Endothelial cell of umbilical vein (primary cell): ENCODE measurements around the gene GALNT1. TPM values are rescaled to one million over a fixed set of nuclear protein-coding genes. Genes with fewer than 3 reads are reported as not detected.

ENCODE experiments used
- BruUV-seq: library from RNA; stranded (reverse); fragments of 400-500 nt; replicated peaks from 2 replicates; lab custom pipeline; 2021; lab: Mats Ljungman, UMichigan
- CTCF ChIA-PET: fragments of 300-600, 350-600 bp; sonication (Branson Sonifier 250); formaldehyde crosslinking; loops from one replicate; lab custom pipeline; 2021; ENCODE audit warnings: antibody characterized with exemption, inconsistent platforms; lab: Charles Lee
- POLR2A ChIA-PET: fragments of 300-600, 350-600 bp; sonication (Branson Sonifier 250); formaldehyde crosslinking; loops from one replicate; lab custom pipeline; 2021; ENCODE audit warnings: antibody characterized with exemption, inconsistent platforms; lab: Charles Lee
- DNase-seq: peaks from one replicate; pipeline ENCODE4 v3.0.0-alpha.2; 2011; ENCODE audit warnings: low read depth, low spot score
- FAIRE-seq: peaks from 2 replicates; lab custom pipeline; 2011; peaks lifted over from hg19 to GRCh38; lab: Jason Lieb, UNC
- H2AFZ ChIP-seq: 2 replicates; pipeline ENCODE4 v1.6.0; 2012; ENCODE audit warnings: low read depth, low read length, control low read depth, inconsistent platforms
- H3K27ac ChIP-seq: 2 replicates; pipeline ENCODE4 v1.5.1; 2011; ENCODE audit warnings: low read depth, mild to moderate bottlenecking, control low read depth, low read length, moderate library complexity; ENCODE audit not compliant: insufficient read depth
- H3K27me3 ChIP-seq, 2 experiments: 2 replicates each; pipeline versions ENCODE4 v1.6.0 to v1.6.1; 2011; ENCODE audit warnings: low read length in 2 of 2, mixed read lengths in 1 of 2; ENCODE audit not compliant: control insufficient read depth in 2 of 2, insufficient read depth in 2 of 2
- H3K36me3 ChIP-seq, 2 experiments: 2 replicates in 1 of 2; 3 replicates in 1 of 2; pipeline ENCODE4 v1.5.1; 2011; ENCODE audit warnings: low read length in 2 of 2, mild to moderate bottlenecking in 1 of 2, moderate library complexity in 1 of 2; ENCODE audit not compliant: control insufficient read depth in 2 of 2, insufficient read depth in 2 of 2; ENCODE audit errors: extremely low read depth in 1 of 2
- H3K4me1 ChIP-seq: 3 replicates; pipeline ENCODE4 v1.5.1; 2011; ENCODE audit warnings: mild to moderate bottlenecking, low read length; ENCODE audit not compliant: control insufficient read depth, insufficient read depth; ENCODE audit errors: extremely low read depth
- H3K4me2 ChIP-seq: 2 replicates; pipeline ENCODE4 v1.6.1; 2011; ENCODE audit warnings: low read length, control low read depth, mixed read lengths; ENCODE audit not compliant: insufficient read depth
- H3K4me3 ChIP-seq, 3 experiments: fragments of 200-600 bp in 1 of 3; sonication (generic), shearing (Covaris generic) in 1 of 3; replicated peaks in 1 of 3; 2 replicates each; pipeline ENCODE4 v1.5.1; 2011 to 2016; ENCODE audit warnings: control low read depth in 3 of 3, low read length in 3 of 3, mild to moderate bottlenecking in 2 of 3, inconsistent platforms in 1 of 3, low read depth in 1 of 3, moderate library complexity in 1 of 3; ENCODE audit not compliant: insufficient read depth in 1 of 3
- H3K79me2 ChIP-seq: 2 replicates; pipeline ENCODE4 v1.6.0; 2012; ENCODE audit warnings: low read length, inconsistent platforms; ENCODE audit not compliant: control insufficient read depth, insufficient read depth
- H3K9ac ChIP-seq: replicated peaks from 2 replicates; pipeline ENCODE3; 2011; ENCODE audit warnings: low read length, control low read depth; ENCODE audit not compliant: insufficient read depth; ENCODE audit errors: extremely low read depth
- H3K9me1 ChIP-seq: replicated peaks from 3 replicates; pipeline ENCODE4 v1.6.0; 2011; ENCODE audit warnings: mild to moderate bottlenecking, low read length; ENCODE audit not compliant: control insufficient read depth, insufficient read depth; ENCODE audit errors: extremely low read depth
- H3K9me3 ChIP-seq: replicated peaks from 2 replicates; pipeline ENCODE4 v1.5.1; 2012; ENCODE audit warnings: low read length, inconsistent platforms; ENCODE audit not compliant: control insufficient read depth, insufficient read depth
- H4K20me1 ChIP-seq: replicated peaks from 2 replicates; pipeline ENCODE3; 2011; ENCODE audit warnings: mild to moderate bottlenecking, low read length; ENCODE audit not compliant: control insufficient read depth, insufficient read depth; ENCODE audit errors: extremely low read depth
- CTCF ChIP-seq, 2 donors: IDR thresholded peaks; 1 replicate in 1 of 2; 2 replicates in 1 of 2; pipeline ENCODE4 v1.5.1; 2011; ENCODE audit warnings: low read length in 2 of 2, mild to moderate bottlenecking in 2 of 2, moderate library complexity in 2 of 2, control low read depth in 1 of 2, inconsistent platforms in 1 of 2, low read depth in 1 of 2; ENCODE audit not compliant: insufficient read depth in 1 of 2; ENCODE audit errors: extremely low read depth in 1 of 2
- EZH2 ChIP-seq: IDR thresholded peaks from 2 replicates; pipeline ENCODE4 v1.6.1; 2012; ENCODE audit warnings: borderline replicate concordance, low read depth, mild to moderate bottlenecking, moderate library complexity, low read length, inconsistent platforms; ENCODE audit not compliant: severe bottlenecking
- FOS ChIP-seq: IDR thresholded peaks from 2 replicates; pipeline ENCODE4 v1.6.1; 2011; ENCODE audit warnings: mild to moderate bottlenecking, low read length, moderate library complexity, borderline replicate concordance; ENCODE audit not compliant: insufficient read depth
- GATA2 ChIP-seq: IDR thresholded peaks from 2 replicates; pipeline ENCODE4 v1.7.0; 2011; ENCODE audit warnings: low read depth, mild to moderate bottlenecking, moderate library complexity, mixed read lengths, low read length; ENCODE audit not compliant: insufficient read length, insufficient read depth
- JUN ChIP-seq: IDR thresholded peaks from 2 replicates; pipeline ENCODE4 v1.6.1; 2011; ENCODE audit warnings: borderline replicate concordance, low read depth; ENCODE audit not compliant: insufficient read length, insufficient read depth
- MAX ChIP-seq: IDR thresholded peaks from 2 replicates; pipeline ENCODE4 v1.6.1; 2011; ENCODE audit not compliant: insufficient read depth, insufficient read length
- MYC ChIP-seq: IDR thresholded peaks from one replicate; pipeline ENCODE4 v1.6.1; 2011; ENCODE audit warnings: mild to moderate bottlenecking, low read depth, low read length
- POLR2A ChIP-seq: IDR thresholded peaks from 2 replicates; pipeline ENCODE4 v1.6.1; 2012; ENCODE audit warnings: low read depth, mild to moderate bottlenecking, control low read depth, low read length
- POLR2AphosphoS5 ChIP-seq: IDR thresholded peaks from 2 replicates; pipeline ENCODE4 v1.6.1; 2012; ENCODE audit warnings: low read depth, mild to moderate bottlenecking, control low read depth, low read length, moderate library complexity; ENCODE audit not compliant: insufficient read depth
- dilution Hi-C: fragments of 300-500 bp; cut with MboI; formaldehyde crosslinking; loops from one replicate; pipeline ENCODE4 v1.15.0; 2019; ENCODE audit warnings: low sequenced_read_pairs; ENCODE audit not compliant: extremely low pct_ligation_motif_present
- intact Hi-C: fragments of 100-400 bp; cut with micrococcal nuclease; formaldehyde crosslinking; loops from one replicate; pipeline ENCODE4 v1.10.0; 2022
- polyA plus RNA-seq, 4 experiments: library from polyadenylated mRNA; depleted of rRNA in 3 of 4; stranded (reverse) in 3 of 4; unstranded in 1 of 4; fragments of >200 nt; gene quantifications; 2 replicates each; pipeline versions ENCODE4 v1.2.1 to v1.2.3, GENCODE V29; 2011 to 2012; ENCODE audit warnings: missing spikeins in 1 of 4
- total RNA-seq: library from RNA; stranded (reverse); gene quantifications from 2 replicates; pipeline ENCODE4 v1.2.3, GENCODE V29; 2021

Gene GALNT1
- total and polyA plus RNA-seq, 2 donors (not counting 3 experiments of a cell fraction or from before 2014, with no cell fraction given) = 89.9 to 360 TPM

GRCh38 chr18:35623255-35623654 lies 41.7 kb downstream of the GALNT1 start:
- no TSS peak for BruUV-seq
- Histone ChIP-seq H3K27ac (no peak overlapping the region), H3K9me1 (no peaks in the 10 kb centered on the region), H3K36me3 (no peaks in the 10 kb centered on the region), H3K4me1 (peaks cover 38% of the 10 kb centered on the region), H3K27me3 (no peaks in the 10 kb centered on the region), H3K9me3 (no peaks in the 10 kb centered on the region), H3K9ac (no peak overlapping the region), H3K4me3 (no peak overlapping the region), H3K4me2 (no peak overlapping the region), H4K20me1 (peaks cover 11% of the 10 kb centered on the region), H2AFZ (no peak overlapping the region), H3K79me2 (peaks cover 95% of the 10 kb centered on the region)
- DNase-seq = no peak
- TF ChIP-seq MYC (no peak), FOS (no peak), EZH2 (no peak), POLR2A (no peak), CTCF (IDR thresholded peaks at IDR 0.05; ENCODE audit: extremely low read depth in 1 of 2, insufficient read depth in 1 of 2, low read depth in 1 of 2, low read length in 2 of 2) (no peak), GATA2 (no peak), MAX (no peak), JUN (no peak), POLR2AphosphoS5 (no peak)
- POLR2A ChIA-PET = no interaction called here
- FAIRE-seq = no peak
- dilution Hi-C loops = no loop called here
- intact Hi-C loops = no loop called here
- CTCF ChIA-PET = interaction anchor here (0.7 to 1.0 kb wide), 2 partner anchors 10 to 12 kb away, joined by 3 to 5 read pairs; no protein-coding TSS in a partner anchor
